Metanephros (tissue), 2 donors: Measurements from ENCODE around the gene STARD8. TPM values are rescaled to one million over a fixed set of nuclear protein-coding genes. Genes with fewer than 3 reads are reported as not detected.

Experiments
- small RNA-seq: library from RNA; depleted of rRNA; stranded (forward); fragments of <200 nt; gene quantifications from one replicate; pipeline ENCODE3, GENCODE V24; 2014; ENCODE audit warnings: low replicate concordance
- total RNA-seq: library from RNA; depleted of rRNA; stranded (reverse); fragments of >200 nt; gene quantifications from one replicate; pipeline ENCODE4 v1.2.3, GENCODE V29; 2014

Gene STARD8
- 32.3 TPM for total RNA-seq

DNA sequence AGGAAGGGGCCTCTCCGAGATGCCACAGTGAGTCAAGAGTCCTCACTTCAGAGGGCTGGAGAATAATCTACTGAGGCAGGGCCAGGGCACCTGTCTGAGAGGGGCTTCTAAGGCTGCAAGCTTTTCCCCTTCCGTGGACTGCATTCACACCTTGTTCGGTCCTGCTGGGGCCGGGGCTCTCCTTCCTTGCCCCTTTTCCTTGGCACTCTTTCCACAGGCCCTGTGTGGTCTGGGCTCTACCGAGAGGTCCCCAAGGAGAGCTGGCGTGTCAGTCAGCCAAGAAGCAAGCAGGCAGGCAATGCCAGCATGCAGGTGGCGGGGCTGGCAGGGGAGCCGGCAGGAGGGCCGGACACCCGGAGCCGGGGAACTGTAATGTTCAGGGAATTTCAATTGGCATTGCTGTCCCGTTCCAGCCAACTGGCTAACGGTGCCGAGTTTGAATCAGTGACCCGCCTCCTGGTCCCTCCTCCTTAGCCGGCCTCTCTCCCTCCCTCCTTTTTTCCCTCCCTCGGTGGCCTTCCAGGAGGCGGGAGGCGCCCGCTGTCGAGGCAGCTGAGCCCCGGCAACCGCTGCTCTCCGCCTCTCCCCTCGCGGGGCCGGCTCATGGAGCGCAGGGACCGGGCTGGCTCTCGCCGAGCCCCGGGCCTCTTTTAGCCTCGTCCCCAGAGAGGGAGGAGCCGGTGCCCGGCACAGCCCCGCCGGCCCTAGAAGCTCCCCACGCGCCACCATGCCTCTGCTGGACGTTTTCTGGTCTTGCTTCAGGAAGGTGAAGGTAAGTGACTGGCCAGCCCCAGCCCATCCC lies at the start of gene STARD8:
TSS of gene STARD8 (plus strand) at position 511 of the 802 bp plus-strand sequence. CDS start at position 728, 217 bp downstream.

Small RNAs within 50 kb of the gene (small RNA-seq; reads per million reads assigned to genes)
- not detected for gene COX6CP12

Other genes with a start within 250 kb of the STARD8 start
- 20.4 TPM for gene OPHN1, start 214.2 kb upstream of the STARD8 start, total RNA-seq
- 32.9 TPM for gene YIPF6, start 148.6 kb upstream of the STARD8 start, total RNA-seq
- gene EFNB1, start 181.4 kb downstream of the STARD8 start, total RNA-seq: 94.4 TPM